ENCODE results near the gene NDUFV1.
A peak's percentile ranks its signal among the peaks of the same experiment; 100 is the strongest.

Gene NDUFV1

GRCh38 chr11:67627812-67628624 lies 21.3 kb downstream of the NDUFV1 start:
- Histone ChIP-seq H3K27ac (ENCODE audit: low read length) (peak overlapping the region; percentile 97), H3K79me2 (ENCODE audit: insufficient read depth, low read length) (peaks cover 25% of the 10 kb centered on the region), H3K4me2 (ENCODE audit: insufficient read depth, low read length) (peak overlapping the region; percentile 88), H2AFZ (ENCODE audit: low read depth, low read length) (no peak overlapping the region), H3K4me1 (ENCODE audit: insufficient read depth, low read length) (peaks cover 73% of the 10 kb centered on the region), H3K27me3 (ENCODE audit: insufficient read depth, low read length, poor library complexity) (no peaks in the 10 kb centered on the region), H4K20me1 (ENCODE audit: insufficient read depth, low read length) (no peaks in the 10 kb centered on the region), H3K9ac (ENCODE audit: low read depth, low read length) (peak overlapping the region; percentile 99), H3K4me3 (ENCODE audit: low read depth in 1 of 2, low read length in 2 of 2) (peak overlapping the region in 1 of 2 experiments; percentile 96; a peak in 2 of 4 replicates), H3K9me3 (ENCODE audit: insufficient read depth, low read length, severe bottlenecking) (no peaks in the 10 kb centered on the region), H3K36me3 (ENCODE audit: insufficient read depth, low read length) (peaks cover 25% of the 10 kb centered on the region)
- no peak for TF ChIP-seq CTCF (IDR thresholded peaks at IDR 0.05; ENCODE audit: borderline replicate concordance, extremely low read depth, low read length, poor library complexity, severe bottlenecking)
- TF ChIP-seq EZH2 (IDR thresholded peaks at IDR 0.05; ENCODE audit: borderline replicate concordance, low read depth, low read length, severe bottlenecking) = no peak
- ATAC-seq (ENCODE audit: insufficient read depth, low read depth) (no peak), DNase-seq (no peak)

GRCh38 chr11:67628710-67629385 lies 22.1 kb downstream of the NDUFV1 start:
- Histone ChIP-seq H3K4me2 (ENCODE audit: insufficient read depth, low read length) (peak overlapping the region; percentile 88), H4K20me1 (ENCODE audit: insufficient read depth, low read length) (no peaks in the 10 kb centered on the region), H3K27me3 (ENCODE audit: insufficient read depth, low read length, poor library complexity) (no peaks in the 10 kb centered on the region), H3K4me1 (ENCODE audit: insufficient read depth, low read length) (peaks cover 72% of the 10 kb centered on the region), H3K9ac (ENCODE audit: low read depth, low read length) (peak overlapping the region; percentile 99), H3K27ac (ENCODE audit: low read length) (peak overlapping the region; percentile 97), H2AFZ (ENCODE audit: low read depth, low read length) (no peak overlapping the region; the same call in 1 of the 2 replicates), H3K79me2 (ENCODE audit: insufficient read depth, low read length) (peaks cover 25% of the 10 kb centered on the region), H3K36me3 (ENCODE audit: insufficient read depth, low read length) (peaks cover 25% of the 10 kb centered on the region), H3K4me3 (ENCODE audit: low read depth in 1 of 2, low read length in 2 of 2) (peak overlapping the region; percentile 28 to 96; a peak in 3 of 4 replicates), H3K9me3 (ENCODE audit: insufficient read depth, low read length, severe bottlenecking) (no peaks in the 10 kb centered on the region)
- no peak for TF ChIP-seq EZH2 (IDR thresholded peaks at IDR 0.05; ENCODE audit: borderline replicate concordance, low read depth, low read length, severe bottlenecking)
- TF ChIP-seq CTCF (IDR thresholded peaks at IDR 0.05; ENCODE audit: borderline replicate concordance, extremely low read depth, low read length, poor library complexity, severe bottlenecking) = no peak
- DNase-seq (no peak), ATAC-seq (ENCODE audit: insufficient read depth, low read depth) (no peak)

GRCh38 chr11:67629386-67630227 lies 22.9 kb downstream of the NDUFV1 start, which contains the start of gene NUDT8:
TSS of gene NUDT8 (minus strand) at chr11:67629937. CDS start at chr11:67629911, 26 bp downstream.
- H3K4me1 ChIP-seq (ENCODE audit: insufficient read depth, low read length) = peaks cover 66% of the 10 kb centered on the region
- H2AFZ ChIP-seq (ENCODE audit: low read depth, low read length) = peak within 1 kb of the TSS; percentile 92
- H3K79me2 ChIP-seq (ENCODE audit: insufficient read depth, low read length) = peaks cover 25% of the 10 kb centered on the region
- peak within 1 kb of the TSS; percentile 45 to 96 for H3K4me3 ChIP-seq (ENCODE audit: low read depth in 1 of 2, low read length in 2 of 2)
- H3K36me3 ChIP-seq (ENCODE audit: insufficient read depth, low read length) = peaks cover 25% of the 10 kb centered on the region
- DNase-seq (peak; percentile 92), ATAC-seq (ENCODE audit: insufficient read depth, low read depth) (peak; percentile 66)
- peak within 1 kb of the TSS; percentile 98 for H3K4me2 ChIP-seq (ENCODE audit: insufficient read depth, low read length)
- H3K27me3 ChIP-seq (ENCODE audit: insufficient read depth, low read length, poor library complexity) = no peaks in the 10 kb centered on the region
- H3K9ac ChIP-seq (ENCODE audit: low read depth, low read length) = peak within 1 kb of the TSS; percentile 99
- peak within 1 kb of the TSS; percentile 97 for H3K27ac ChIP-seq (ENCODE audit: low read length)
- TF ChIP-seq CTCF (IDR thresholded peaks at IDR 0.05; ENCODE audit: borderline replicate concordance, extremely low read depth, low read length, poor library complexity, severe bottlenecking) = peak; percentile 94
- no peak for TF ChIP-seq EZH2 (IDR thresholded peaks at IDR 0.05; ENCODE audit: borderline replicate concordance, low read depth, low read length, severe bottlenecking)
- no peaks in the 10 kb centered on the region for H4K20me1 ChIP-seq (ENCODE audit: insufficient read depth, low read length)
- H3K9me3 ChIP-seq (ENCODE audit: insufficient read depth, low read length, severe bottlenecking) = no peaks in the 10 kb centered on the region

Data from DND-41 (cell line).